ENCODE data around the gene ZBP1. TPM values are rescaled to one million over a fixed set of nuclear protein-coding genes. Genes with fewer than 3 reads are reported as not detected.

ZBP1 gene
- total RNA-seq, 2 donors from 2014 or later: 0.14 to 8.9 TPM

DNA sequence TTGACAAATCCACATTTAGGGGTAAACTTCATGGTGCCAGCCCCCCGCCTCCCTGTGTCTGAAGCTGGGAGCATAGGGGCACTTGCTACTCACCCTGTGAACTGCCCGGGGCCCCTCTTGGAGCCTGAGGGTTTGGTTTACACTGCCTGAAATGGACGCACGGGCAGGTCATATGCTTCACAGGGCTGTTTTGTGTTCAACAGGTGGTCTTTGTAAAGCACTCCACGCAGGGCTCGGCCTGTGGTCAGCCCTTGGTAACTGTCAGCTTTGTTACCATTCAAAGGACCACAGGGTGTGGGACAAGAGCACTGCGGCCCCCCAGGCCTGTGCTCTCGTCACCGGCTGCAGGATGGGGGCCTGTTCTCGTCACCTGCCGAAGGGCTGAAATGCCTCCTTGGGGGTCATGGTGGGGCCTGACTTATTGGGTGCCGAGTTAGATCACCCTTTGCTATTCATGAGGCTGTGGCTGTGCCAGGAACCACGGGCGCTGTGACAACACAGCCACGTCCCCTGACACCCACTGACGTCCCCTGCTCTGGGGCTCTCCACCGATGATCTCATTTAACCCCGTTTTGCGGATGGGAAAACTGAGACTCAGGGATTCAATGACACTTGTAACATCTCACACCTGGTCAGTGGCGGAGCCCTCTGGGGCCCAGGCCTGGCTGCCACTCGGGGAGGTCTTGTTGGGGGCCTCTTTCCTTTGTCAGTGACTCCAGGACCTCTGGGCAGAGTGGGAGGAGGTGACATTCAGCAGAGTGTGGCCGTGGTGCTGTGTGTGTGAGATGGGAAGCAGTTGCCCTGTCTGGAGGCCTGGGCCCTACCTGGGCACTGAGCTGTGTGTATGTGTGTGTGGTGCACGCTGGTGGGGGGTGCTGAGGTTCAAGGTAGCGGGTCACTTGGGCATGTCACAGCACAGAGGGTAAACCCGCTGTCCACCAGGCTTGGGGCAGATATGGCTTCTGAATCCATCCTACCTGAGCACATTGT lies 24.9 kb downstream of the ZBP1 start:
- H3K36me3 ChIP-seq: no peaks in the 10 kb centered on the region
- no peaks in the 10 kb centered on the region for H3K27me3 ChIP-seq (replicated peaks; ENCODE audit: insufficient read depth)
- intact Hi-C loops (cut with DNase I): loop anchor here (5.0 kb wide), 1 partner anchor 57 kb away; no protein-coding TSS in a partner anchor
- no peaks in the 10 kb centered on the region for H3K4me1 ChIP-seq (replicated peaks)
- no peak for DNase-seq (ENCODE audit: low spot score)
- no peak overlapping the region for H3K4me3 ChIP-seq
- H3K9me3 ChIP-seq: no peaks in the 10 kb centered on the region
- TF ChIP-seq, protein P1, sequence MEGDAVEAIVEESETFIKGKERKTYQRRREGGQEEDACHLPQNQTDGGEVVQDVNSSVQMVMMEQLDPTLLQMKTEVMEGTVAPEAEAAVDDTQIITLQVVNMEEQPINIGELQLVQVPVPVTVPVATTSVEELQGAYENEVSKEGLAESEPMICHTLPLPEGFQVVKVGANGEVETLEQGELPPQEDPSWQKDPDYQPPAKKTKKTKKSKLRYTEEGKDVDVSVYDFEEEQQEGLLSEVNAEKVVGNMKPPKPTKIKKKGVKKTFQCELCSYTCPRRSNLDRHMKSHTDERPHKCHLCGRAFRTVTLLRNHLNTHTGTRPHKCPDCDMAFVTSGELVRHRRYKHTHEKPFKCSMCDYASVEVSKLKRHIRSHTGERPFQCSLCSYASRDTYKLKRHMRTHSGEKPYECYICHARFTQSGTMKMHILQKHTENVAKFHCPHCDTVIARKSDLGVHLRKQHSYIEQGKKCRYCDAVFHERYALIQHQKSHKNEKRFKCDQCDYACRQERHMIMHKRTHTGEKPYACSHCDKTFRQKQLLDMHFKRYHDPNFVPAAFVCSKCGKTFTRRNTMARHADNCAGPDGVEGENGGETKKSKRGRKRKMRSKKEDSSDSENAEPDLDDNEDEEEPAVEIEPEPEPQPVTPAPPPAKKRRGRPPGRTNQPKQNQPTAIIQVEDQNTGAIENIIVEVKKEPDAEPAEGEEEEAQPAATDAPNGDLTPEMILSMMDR (IDR thresholded peaks at IDR 0.05): no peak
- TF ChIP-seq POLR2AphosphoS5 (IDR thresholded peaks at IDR 0.05) (no peak), POLR2A (IDR thresholded peaks at IDR 0.05) (no peak)
- WGBS: 83% methylated on average over 25 of the region's 25 CpGs
- H3K27ac ChIP-seq: no peak overlapping the region

DNA sequence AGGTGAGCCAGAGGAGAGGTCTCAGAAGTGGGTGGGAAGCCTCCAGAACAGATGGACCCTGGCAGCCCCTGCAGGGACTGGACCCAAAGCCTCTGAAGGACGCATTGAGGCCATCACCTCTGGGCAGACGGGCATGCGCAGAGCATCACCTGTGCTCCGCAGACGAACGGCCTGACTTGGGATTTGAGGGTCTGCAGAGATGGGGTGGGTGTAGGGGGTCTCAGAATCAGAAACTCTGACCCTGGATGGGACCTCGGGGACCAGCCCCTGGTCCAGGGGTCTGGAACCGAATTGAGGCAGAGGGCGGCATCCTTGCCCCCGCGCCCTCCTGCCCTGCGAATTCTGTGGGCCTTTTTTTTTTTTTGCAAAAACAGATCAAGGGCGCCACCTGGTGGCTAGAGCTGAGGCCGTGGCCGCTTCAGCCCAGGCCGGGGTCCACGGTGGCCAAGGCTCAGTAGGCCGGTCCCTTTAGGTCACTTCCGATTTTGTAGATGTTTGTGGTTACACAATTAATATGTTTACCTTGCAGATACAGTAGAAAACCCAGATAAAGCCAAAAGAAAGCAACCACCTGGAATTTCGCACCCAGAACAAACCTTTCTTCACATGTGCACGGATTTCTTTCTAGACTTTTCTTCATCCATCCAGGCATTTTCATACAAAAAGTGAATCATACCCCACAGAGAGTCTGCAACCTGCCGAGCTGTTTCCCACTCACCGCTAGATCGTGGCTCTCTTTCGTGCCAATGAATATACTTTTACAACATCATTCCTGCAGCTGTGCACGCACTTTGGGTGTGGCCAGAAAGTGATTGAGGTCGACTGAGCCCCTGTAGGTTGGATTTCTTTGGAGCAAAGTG lies 25.9 kb downstream of the ZBP1 start:
- Histone ChIP-seq H3K4me1 (replicated peaks) (no peaks in the 10 kb centered on the region), H3K9me3 (no peaks in the 10 kb centered on the region), H3K4me3 (no peak overlapping the region), H3K27me3 (replicated peaks; ENCODE audit: insufficient read depth) (no peaks in the 10 kb centered on the region), H3K27ac (no peak overlapping the region), H3K36me3 (no peaks in the 10 kb centered on the region)
- 36% methylated on average over 27 of the region's 27 CpGs for WGBS
- DNase-seq (ENCODE audit: low spot score): no peak
- TF ChIP-seq, protein P1 (IDR thresholded peaks at IDR 0.05): peak; percentile 79 to 92 (median 86)
- TF ChIP-seq POLR2A (IDR thresholded peaks at IDR 0.05): no peak
- intact Hi-C loops (cut with DNase I): loop anchor here (1.0 to 5.0 kb wide), 2 partner anchors 80 to 212 kb away; no protein-coding TSS in a partner anchor

DNA sequence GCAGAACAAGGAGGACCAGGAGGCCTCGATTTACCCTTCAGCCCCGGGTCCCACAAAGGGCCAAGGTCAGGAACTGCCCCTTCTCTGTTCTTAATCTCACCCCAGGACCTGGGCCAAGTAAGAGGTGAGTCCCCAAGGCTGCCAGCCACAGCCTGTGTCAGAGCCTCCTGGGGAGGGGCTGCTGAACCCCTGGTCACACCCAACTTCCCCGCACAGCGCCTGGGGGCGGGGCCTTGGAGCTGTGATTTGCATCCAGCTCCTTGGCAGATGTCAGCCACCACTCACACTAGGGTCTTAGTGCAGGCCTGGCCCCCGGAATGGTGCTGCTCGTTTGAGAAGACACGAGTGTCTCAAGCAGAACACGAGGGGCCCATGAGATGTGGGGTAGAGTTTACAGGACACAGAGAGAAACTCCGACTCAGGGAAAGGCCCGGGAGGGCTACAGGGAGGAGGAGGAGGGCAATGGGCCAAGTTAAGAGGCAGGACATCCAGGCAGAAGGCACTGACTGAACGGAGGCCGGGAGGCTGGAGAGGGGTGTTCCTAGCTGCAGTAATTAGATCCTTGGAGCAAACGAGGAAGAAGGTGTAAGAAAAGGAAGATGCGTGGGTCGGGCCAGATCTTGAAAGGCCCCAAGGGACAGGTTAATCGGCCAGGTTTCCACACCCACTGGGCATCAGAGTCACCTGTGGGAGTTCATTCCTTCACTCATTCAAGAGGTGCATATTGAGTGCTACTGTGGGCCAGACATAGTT lies 26.9 kb downstream of the ZBP1 start:
- no peak for TF ChIP-seq POLR2AphosphoS5 (IDR thresholded peaks at IDR 0.05)
- no peak for TF ChIP-seq POLR2A (IDR thresholded peaks at IDR 0.05)
- TF ChIP-seq, protein P1 (IDR thresholded peaks at IDR 0.05): no peak
- 73% methylated on average over 17 of the region's 17 CpGs for WGBS
- H3K36me3 ChIP-seq: no peaks in the 10 kb centered on the region
- no peaks in the 10 kb centered on the region for H3K9me3 ChIP-seq
- H3K27me3 ChIP-seq (replicated peaks; ENCODE audit: insufficient read depth): no peaks in the 10 kb centered on the region
- no peak overlapping the region for H3K4me3 ChIP-seq
- H3K27ac ChIP-seq: no peak overlapping the region
- intact Hi-C loops (cut with DNase I): loop anchor here (5.0 kb wide), 1 partner anchor 211 kb away; no protein-coding TSS in a partner anchor
- no peak for DNase-seq (ENCODE audit: low spot score)
- no peaks in the 10 kb centered on the region for H3K4me1 ChIP-seq (replicated peaks)

DNA sequence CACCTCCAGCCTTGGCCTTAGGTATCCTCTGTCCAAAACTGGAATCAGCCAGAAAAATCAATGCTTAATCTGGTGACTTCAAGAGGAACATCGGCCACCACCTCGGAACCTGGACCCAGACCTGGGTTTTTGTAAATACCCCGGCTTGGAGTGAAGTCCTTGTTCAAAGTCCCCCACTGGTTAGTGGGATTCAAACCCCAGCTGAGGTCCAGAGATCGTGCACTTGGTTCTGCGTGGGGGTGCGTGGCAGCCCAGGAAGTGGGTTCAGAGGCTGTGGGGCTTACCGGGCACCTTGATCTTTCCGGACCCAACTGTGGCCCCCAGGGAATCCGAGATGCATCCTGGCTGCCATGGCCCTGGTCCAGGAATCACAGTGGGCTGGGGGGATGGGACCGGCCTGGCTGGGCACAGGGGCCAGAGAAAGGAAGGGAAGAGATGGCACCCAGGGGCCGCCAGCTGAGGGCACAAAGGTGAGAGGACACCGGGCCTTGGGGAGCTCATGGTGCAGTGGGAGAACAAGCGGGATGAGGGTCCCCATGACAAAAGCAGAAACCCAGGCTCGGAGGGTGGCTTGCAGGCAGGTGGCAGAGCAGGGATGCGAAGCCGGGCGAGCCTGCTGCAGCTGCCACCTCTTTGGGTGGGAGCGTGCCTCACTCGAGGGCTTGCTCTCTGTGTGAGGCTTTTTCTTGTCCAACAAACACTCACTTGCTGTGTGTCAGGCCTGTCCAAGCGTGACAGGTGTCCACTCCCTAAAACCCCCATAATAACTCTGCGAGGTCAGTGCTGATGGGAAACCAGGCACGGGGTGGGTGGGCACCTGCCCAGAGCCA lies 27.7 kb downstream of the ZBP1 start:
- DNase-seq (ENCODE audit: low spot score): no peak

More for the DNA sequence above, 27.7 kb downstream of the ZBP1 start:
- Histone ChIP-seq H3K36me3 (no peaks in the 10 kb centered on the region), H3K9me3 (no peaks in the 10 kb centered on the region), H3K27me3 (replicated peaks; ENCODE audit: insufficient read depth) (no peaks in the 10 kb centered on the region), H3K4me3 (no peak overlapping the region), H3K4me1 (replicated peaks) (no peaks in the 10 kb centered on the region), H3K27ac (no peak overlapping the region)
- intact Hi-C loops (cut with DNase I): loop anchor here (5.0 kb wide), 1 partner anchor 210 kb away; no protein-coding TSS in a partner anchor
- 89% methylated on average over 22 of the region's 22 CpGs for WGBS
- TF ChIP-seq, protein P1 (IDR thresholded peaks at IDR 0.05): no peak
- TF ChIP-seq POLR2A (IDR thresholded peaks at IDR 0.05) (no peak), POLR2AphosphoS5 (IDR thresholded peaks at IDR 0.05) (no peak)
